IPS-15b (cell line): ENCODE measurements around the gene PRR35.
A peak's percentile ranks its signal among the peaks of the same experiment; 100 is the strongest.

Experiments
- H3K27me3 ChIP-seq: one replicate; pipeline ENCODE4 v1.6.1; 2013; ENCODE audit warnings: low read length; ENCODE audit not compliant: control insufficient read depth, insufficient read depth
- H3K36me3 ChIP-seq: one replicate; pipeline ENCODE4 v1.6.1; 2013; ENCODE audit warnings: low read length; ENCODE audit not compliant: control insufficient read depth, insufficient read depth
- H3K4me1 ChIP-seq: one replicate; pipeline ENCODE4 v1.6.1; 2013; ENCODE audit warnings: mild to moderate bottlenecking, low read length; ENCODE audit not compliant: control insufficient read depth, insufficient read depth
- H3K4me3 ChIP-seq: one replicate; pipeline ENCODE4 v1.5.1; 2013; ENCODE audit warnings: low read depth, low read length
- H3K9ac ChIP-seq: one replicate; pipeline ENCODE4 v1.6.1; 2013; ENCODE audit warnings: low read depth, mild to moderate bottlenecking, low read length
- H3K9me3 ChIP-seq: one replicate; pipeline ENCODE4 v1.6.1; 2013; ENCODE audit warnings: mild to moderate bottlenecking, low read length; ENCODE audit not compliant: control insufficient read depth, insufficient read depth

The PRR35 gene

GRCh38 chr16:563072-563644 lies 3.0 kb downstream of the PRR35 start:
- no peaks in the 10 kb centered on the region for H3K4me1 ChIP-seq
- no peaks in the 10 kb centered on the region for H3K9me3 ChIP-seq
- H3K4me3 ChIP-seq = no peak overlapping the region
- no peak overlapping the region for H3K9ac ChIP-seq
- no peaks in the 10 kb centered on the region for H3K36me3 ChIP-seq
- peaks cover 12% of the 10 kb centered on the region for H3K27me3 ChIP-seq

- Histone ChIP-seq H3K4me3 (no peak overlapping the region), H3K36me3 (no peaks in the 10 kb centered on the region), H3K9ac (no peak overlapping the region), H3K9me3 (no peaks in the 10 kb centered on the region), H3K4me1 (no peaks in the 10 kb centered on the region), H3K27me3 (peaks cover 7% of the 10 kb centered on the region)
Measured at GRCh38 chr16:564690-565418, 4.7 kb downstream of the PRR35 start.

DNA sequence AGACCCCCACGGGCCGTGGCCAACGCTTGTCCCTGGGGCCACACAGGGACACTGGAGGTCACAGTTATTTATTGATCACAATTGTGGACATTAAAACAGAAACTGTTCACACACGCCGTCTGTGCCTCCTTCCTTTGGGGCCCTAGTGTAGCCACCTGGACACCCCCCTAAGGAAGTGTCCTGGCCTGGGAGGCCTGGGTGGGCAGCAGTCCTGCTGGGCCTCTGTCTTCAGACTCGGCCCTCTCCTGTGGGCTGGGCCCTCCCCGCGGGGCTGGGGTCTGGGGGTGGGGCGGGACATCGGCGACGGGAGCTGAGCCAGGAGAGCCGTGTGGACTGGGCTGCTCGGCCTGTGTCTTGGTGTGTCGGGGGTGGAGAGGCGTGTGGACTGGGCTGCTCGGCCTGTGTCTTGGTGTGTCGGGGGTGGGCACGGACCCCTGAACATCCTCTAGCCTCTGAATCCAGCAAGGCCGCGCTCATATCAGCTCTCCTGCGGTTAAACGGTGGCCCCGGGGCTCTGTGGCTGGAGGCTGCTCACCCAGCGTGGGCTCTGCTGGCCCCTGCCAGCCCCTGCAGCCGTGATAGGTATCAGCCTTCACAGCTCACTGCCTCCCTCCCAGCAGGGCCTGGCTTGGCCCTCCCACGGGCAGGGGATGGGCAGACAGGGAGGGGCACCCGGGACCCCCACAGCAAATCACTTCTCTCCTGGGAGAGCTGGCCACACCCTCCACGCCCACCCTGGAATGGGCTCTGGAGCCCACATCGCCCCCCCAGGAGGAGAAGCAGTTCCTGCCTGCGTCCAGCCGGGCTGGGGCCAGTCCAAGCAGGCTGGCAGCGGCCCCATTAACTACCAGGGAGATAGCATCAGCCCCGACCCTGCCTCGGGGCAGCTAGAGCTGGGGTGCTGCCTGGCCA lies 5.5 kb downstream of the PRR35 start:
- peak overlapping the region; percentile 12 for H3K9ac ChIP-seq
- no peaks in the 10 kb centered on the region for H3K9me3 ChIP-seq
- no peaks in the 10 kb centered on the region for H3K36me3 ChIP-seq
- H3K4me3 ChIP-seq = no peak overlapping the region
- peaks cover 7% of the 10 kb centered on the region for H3K27me3 ChIP-seq
- H3K4me1 ChIP-seq = no peaks in the 10 kb centered on the region

- no peaks in the 10 kb centered on the region for H3K4me1 ChIP-seq
- H3K9me3 ChIP-seq = no peaks in the 10 kb centered on the region
- H3K4me3 ChIP-seq = no peak within 1 kb of the TSS
- peaks cover under 1% of the 10 kb centered on the region for H3K27me3 ChIP-seq
- H3K36me3 ChIP-seq = no peaks in the 10 kb centered on the region
- H3K9ac ChIP-seq = peak within 1 kb of the TSS; percentile 12
Measured at GRCh38 chr16:566475-567372, 6.5 kb downstream of the PRR35 start, which contains the start of gene NHLRC4. NHLRC4 (plus strand) TSS chr16:567005; CDS start chr16:568048, 1,043 bp downstream.

GRCh38 chr16:567373-568256 lies 7.4 kb downstream of the PRR35 start:
- H3K9ac ChIP-seq = no peak overlapping the region
- H3K4me3 ChIP-seq = no peak overlapping the region
- no peaks in the 10 kb centered on the region for H3K9me3 ChIP-seq
- no peaks in the 10 kb centered on the region for H3K4me1 ChIP-seq
- H3K27me3 ChIP-seq = no peaks in the 10 kb centered on the region
- no peaks in the 10 kb centered on the region for H3K36me3 ChIP-seq

DNA sequence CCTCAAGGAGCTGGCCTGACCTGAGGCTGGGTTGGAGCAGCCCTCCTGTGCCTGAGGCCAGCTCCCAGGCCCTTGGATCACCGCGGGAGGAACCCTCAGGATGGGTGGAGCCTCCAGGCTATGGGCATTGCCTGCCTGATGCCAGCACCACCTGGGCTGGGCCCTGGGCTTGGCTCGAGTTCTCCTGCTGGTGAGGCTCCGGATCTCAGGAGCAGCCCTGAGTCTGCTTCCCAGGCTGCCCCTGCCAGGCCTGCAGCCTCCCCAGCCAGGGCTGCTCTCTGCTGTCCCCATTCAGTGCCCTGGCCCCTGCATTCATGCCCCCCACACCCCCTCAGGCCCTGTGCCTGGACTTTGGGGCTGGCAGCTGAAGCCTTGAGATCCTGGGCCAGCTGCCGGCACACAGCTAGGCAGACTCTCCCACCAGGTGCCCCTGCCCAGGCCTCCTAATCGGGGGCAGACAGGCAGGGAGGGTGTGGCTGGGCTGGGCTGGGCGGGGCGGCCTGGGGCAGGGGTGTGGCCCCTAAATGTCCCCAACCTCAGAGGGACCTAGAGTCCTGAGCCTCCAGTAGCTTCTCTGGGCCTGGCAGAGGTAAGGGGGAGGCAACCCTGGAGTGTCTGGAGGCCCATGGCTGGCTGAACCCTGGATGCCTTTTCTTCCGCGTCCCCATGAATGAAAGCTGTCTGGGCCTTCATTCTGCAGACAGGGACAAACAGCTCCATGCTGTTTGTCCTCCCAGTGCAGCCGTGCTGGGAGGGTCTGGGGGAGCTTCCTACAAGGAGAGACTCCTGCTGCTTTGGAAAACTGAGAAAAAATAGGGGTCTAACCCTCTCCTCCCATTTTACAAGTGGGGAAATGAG lies 8.4 kb downstream of the PRR35 start:
- Histone ChIP-seq H3K9ac (no peak overlapping the region), H3K4me3 (peak overlapping the region; percentile 50), H3K36me3 (peaks cover 1% of the 10 kb centered on the region), H3K9me3 (no peaks in the 10 kb centered on the region), H3K4me1 (no peaks in the 10 kb centered on the region), H3K27me3 (no peaks in the 10 kb centered on the region)

DNA sequence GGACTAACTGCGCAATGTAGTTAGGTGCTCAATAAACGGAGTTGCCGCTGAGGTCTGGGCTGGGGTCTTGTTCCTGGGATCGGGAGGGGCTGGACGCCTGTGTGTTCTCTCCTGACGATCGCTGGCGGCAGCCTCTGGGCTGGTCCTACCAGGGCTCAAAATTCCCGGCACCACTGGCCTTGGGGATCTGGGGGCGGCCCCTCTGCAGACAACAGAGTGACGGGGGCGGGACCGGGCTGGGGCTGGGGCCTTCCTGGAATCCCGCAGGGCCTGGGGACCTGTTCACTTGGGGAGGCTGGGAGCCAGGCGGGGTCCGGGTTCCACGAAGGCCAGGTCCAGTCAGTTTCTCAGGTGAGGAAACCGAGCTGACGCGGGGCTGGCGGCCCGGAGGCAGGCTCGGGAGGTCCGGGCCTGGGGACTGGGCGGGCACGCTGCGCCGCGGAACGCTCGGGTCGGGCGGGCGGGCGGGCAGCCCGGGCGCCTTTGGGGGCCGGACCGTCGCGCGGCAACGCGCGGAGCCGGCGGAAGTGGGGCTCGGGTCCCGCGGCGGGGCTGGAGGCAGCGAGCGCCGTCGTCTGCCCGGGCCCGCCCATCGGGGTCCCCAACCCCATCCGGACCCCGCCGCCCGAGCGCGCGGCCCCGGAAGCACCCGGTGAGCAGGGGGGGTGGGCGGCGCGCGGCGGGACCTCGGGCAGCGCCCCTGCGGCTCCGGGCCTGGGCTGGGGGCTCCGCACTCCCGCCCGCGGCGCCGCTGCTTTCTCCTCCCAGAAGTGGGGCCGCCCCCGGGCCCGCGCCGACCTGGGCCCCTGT lies 9.5 kb downstream of the PRR35 start, which contains the start of gene PIGQ:
Gene PIGQ, plus strand, starts transcription at position 524 of the 810 bp plus-strand sequence. CDS start 4,107 bp downstream, outside the sequence.
- no peaks in the 10 kb centered on the region for H3K9me3 ChIP-seq
- no peaks in the 10 kb centered on the region for H3K4me1 ChIP-seq
- H3K27me3 ChIP-seq = no peaks in the 10 kb centered on the region
- peaks cover 7% of the 10 kb centered on the region for H3K36me3 ChIP-seq
- peak within 1 kb of the TSS; percentile 68 for H3K4me3 ChIP-seq
- peak within 1 kb of the TSS; percentile 83 for H3K9ac ChIP-seq

GRCh38 chr16:572865-573650 lies 12.9 kb downstream of the PRR35 start:
- Histone ChIP-seq H3K9ac (no peak overlapping the region), H3K27me3 (no peaks in the 10 kb centered on the region), H3K36me3 (peaks cover 18% of the 10 kb centered on the region), H3K9me3 (no peaks in the 10 kb centered on the region), H3K4me1 (no peaks in the 10 kb centered on the region), H3K4me3 (no peak overlapping the region)
